DOHH2 (cell line): ENCODE results near the gene CIAO3.

Source experiments
- CTCF ChIP-seq: fragments of 200-600 bp; sonication (generic); IDR thresholded peaks from one replicate; pipeline ENCODE4 v1.5.1; 2014; ENCODE audit warnings: antibody characterized with exemption, mild to moderate bottlenecking, low read depth, low read length; ENCODE audit not compliant: poor library complexity, severe bottlenecking
- EZH2phosphoT487 ChIP-seq: fragments of 200-600 bp; sonication (generic); IDR thresholded peaks from 2 replicates; pipeline ENCODE4 v1.6.1; 2017; ENCODE audit warnings: borderline replicate concordance, mild to moderate bottlenecking, antibody characterized with exemption, low read length, moderate library complexity, mixed read lengths

GRCh38 chr16:694863-695354 is 45.9 kb downstream of the CIAO3 start:
- TF ChIP-seq EZH2phosphoT487 = no peak
- TF ChIP-seq CTCF = no peak
